ENCODE results near the gene ASPDH. TPM values are rescaled to one million over a fixed set of nuclear protein-coding genes. Genes with fewer than 3 reads are reported as not detected.

The ASPDH gene
- total RNA-seq, 4 donors from 2014 or later: not detected

GRCh38 chr19:50515168-50515561 lies 1.5 kb upstream of the ASPDH start:
- no peaks in the 10 kb centered on the region for H3K36me3 ChIP-seq
- H3K4me1 ChIP-seq: peaks cover 4 to 5% of the 10 kb centered on the region in 2 donors
- H3K27ac ChIP-seq: no peak overlapping the region
- in situ Hi-C loops (cut with MboI; ENCODE audit: low sequenced_read_pairs in 4 of 4): no loop called here
- no peak for DNase-seq
- peaks cover 0 to 8% (median 4%) of the 10 kb centered on the region in 3 donors for H3K27me3 ChIP-seq
- no peak for ATAC-seq
- no peak for TF ChIP-seq POLR2A (IDR thresholded peaks at IDR 0.05)
- TF ChIP-seq, protein P1, sequence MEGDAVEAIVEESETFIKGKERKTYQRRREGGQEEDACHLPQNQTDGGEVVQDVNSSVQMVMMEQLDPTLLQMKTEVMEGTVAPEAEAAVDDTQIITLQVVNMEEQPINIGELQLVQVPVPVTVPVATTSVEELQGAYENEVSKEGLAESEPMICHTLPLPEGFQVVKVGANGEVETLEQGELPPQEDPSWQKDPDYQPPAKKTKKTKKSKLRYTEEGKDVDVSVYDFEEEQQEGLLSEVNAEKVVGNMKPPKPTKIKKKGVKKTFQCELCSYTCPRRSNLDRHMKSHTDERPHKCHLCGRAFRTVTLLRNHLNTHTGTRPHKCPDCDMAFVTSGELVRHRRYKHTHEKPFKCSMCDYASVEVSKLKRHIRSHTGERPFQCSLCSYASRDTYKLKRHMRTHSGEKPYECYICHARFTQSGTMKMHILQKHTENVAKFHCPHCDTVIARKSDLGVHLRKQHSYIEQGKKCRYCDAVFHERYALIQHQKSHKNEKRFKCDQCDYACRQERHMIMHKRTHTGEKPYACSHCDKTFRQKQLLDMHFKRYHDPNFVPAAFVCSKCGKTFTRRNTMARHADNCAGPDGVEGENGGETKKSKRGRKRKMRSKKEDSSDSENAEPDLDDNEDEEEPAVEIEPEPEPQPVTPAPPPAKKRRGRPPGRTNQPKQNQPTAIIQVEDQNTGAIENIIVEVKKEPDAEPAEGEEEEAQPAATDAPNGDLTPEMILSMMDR (IDR thresholded peaks at IDR 0.05 in 4 of 5, conservative IDR thresholded peaks at IDR 0.05 in 1 of 5): no peak
- H3K4me3 ChIP-seq: no peak overlapping the region
- intact Hi-C loops (cut with DNase I; ENCODE audit: low total_unique reads): loop anchor here (10.0 kb wide), 1 partner anchor 290 kb away; no protein-coding TSS in a partner anchor
- H3K9me3 ChIP-seq: no peaks in the 10 kb centered on the region

- in situ Hi-C loops (cut with MboI; ENCODE audit: low sequenced_read_pairs in 4 of 4): no loop called here
- no peak for ATAC-seq
- Histone ChIP-seq H3K36me3 (no peaks in the 10 kb centered on the region), H3K27me3 (peaks cover 0 to 8% (median 4%) of the 10 kb centered on the region in 3 donors), H3K4me3 (no peak overlapping the region), H3K27ac (no peak overlapping the region), H3K9me3 (no peaks in the 10 kb centered on the region), H3K4me1 (peaks cover 7 to 9% of the 10 kb centered on the region in 2 donors)
- DNase-seq: no peak
- no peak for TF ChIP-seq POLR2A (IDR thresholded peaks at IDR 0.05)
- intact Hi-C loops (cut with DNase I; ENCODE audit: low total_unique reads): loop anchor here (5.0 to 10.0 kb wide), 2 partner anchors 290 to 853 kb away; partner anchors contain the start of genes CLDND2 and ETFB
These were observed 844 bp upstream of the ASPDH start for GRCh38 chr19:50514346-50515167.

- Histone ChIP-seq H3K27me3 (peaks cover 0 to 8% (median 4%) of the 10 kb centered on the region in 3 donors), H3K4me1 (peaks cover 7 to 13% of the 10 kb centered on the region in 2 donors), H3K4me3 (no peak overlapping the region), H3K9me3 (no peaks in the 10 kb centered on the region), H3K36me3 (no peaks in the 10 kb centered on the region), H3K27ac (no peak overlapping the region)
- in situ Hi-C loops (cut with MboI; ENCODE audit: low sequenced_read_pairs in 4 of 4): no loop called here
- TF ChIP-seq POLR2A (IDR thresholded peaks at IDR 0.05): no peak
- TF ChIP-seq, protein P1 (IDR thresholded peaks at IDR 0.05 in 4 of 5, conservative IDR thresholded peaks at IDR 0.05 in 1 of 5): no peak
- no peak for ATAC-seq
- DNase-seq: no peak
- intact Hi-C loops (cut with DNase I; ENCODE audit: low total_unique reads): loop anchor here (5.0 to 10.0 kb wide), 2 partner anchors 292 to 854 kb away; partner anchors contain the start of genes CLDND2 and ETFB
These were observed 541 bp downstream of the ASPDH start for GRCh38 chr19:50512999-50513745.

- H3K9me3 ChIP-seq: no peaks in the 10 kb centered on the region
- no peak overlapping the region for H3K4me3 ChIP-seq
- TF ChIP-seq, protein P1 (IDR thresholded peaks at IDR 0.05 in 4 of 5, conservative IDR thresholded peaks at IDR 0.05 in 1 of 5): no peak
- TF ChIP-seq POLR2A (IDR thresholded peaks at IDR 0.05): no peak
- peak overlapping the region in 2 of 4 donors; percentile 79 to 86 for H3K27ac ChIP-seq
- peaks cover 0 to 7% (median 4%) of the 10 kb centered on the region in 3 donors for H3K27me3 ChIP-seq
- H3K4me1 ChIP-seq: peaks cover 7 to 13% of the 10 kb centered on the region in 2 donors
- intact Hi-C loops (cut with DNase I; ENCODE audit: low total_unique reads): loop anchor here (5.0 to 10.0 kb wide), 2 partner anchors 292 to 855 kb away; partner anchors contain the start of genes CLDND2 and ETFB
- in situ Hi-C loops (cut with MboI; ENCODE audit: low sequenced_read_pairs in 4 of 4): no loop called here
- no peak for ATAC-seq
- H3K36me3 ChIP-seq: no peaks in the 10 kb centered on the region
- no peak for DNase-seq
These were observed 1.4 kb downstream of the ASPDH start for GRCh38 chr19:50512112-50512998.
